Head of caudate nucleus (tissue), 42 donors: ENCODE data around the gene COL11A2.

Experiments
- DNase-seq, 42 donors: peaks; one replicate each; pipeline versions ENCODE4 v3.0.0 to v3.0.0-alpha.2; 2020 to 2021; ENCODE audit warnings: mixed read lengths in 7 of 42
- intact Hi-C: fragments of 100-400 bp; cut with DNase I; formaldehyde crosslinking; loops from one replicate; pipeline ENCODE4 v1.15.0; 2022

The COL11A2 gene

DNA sequence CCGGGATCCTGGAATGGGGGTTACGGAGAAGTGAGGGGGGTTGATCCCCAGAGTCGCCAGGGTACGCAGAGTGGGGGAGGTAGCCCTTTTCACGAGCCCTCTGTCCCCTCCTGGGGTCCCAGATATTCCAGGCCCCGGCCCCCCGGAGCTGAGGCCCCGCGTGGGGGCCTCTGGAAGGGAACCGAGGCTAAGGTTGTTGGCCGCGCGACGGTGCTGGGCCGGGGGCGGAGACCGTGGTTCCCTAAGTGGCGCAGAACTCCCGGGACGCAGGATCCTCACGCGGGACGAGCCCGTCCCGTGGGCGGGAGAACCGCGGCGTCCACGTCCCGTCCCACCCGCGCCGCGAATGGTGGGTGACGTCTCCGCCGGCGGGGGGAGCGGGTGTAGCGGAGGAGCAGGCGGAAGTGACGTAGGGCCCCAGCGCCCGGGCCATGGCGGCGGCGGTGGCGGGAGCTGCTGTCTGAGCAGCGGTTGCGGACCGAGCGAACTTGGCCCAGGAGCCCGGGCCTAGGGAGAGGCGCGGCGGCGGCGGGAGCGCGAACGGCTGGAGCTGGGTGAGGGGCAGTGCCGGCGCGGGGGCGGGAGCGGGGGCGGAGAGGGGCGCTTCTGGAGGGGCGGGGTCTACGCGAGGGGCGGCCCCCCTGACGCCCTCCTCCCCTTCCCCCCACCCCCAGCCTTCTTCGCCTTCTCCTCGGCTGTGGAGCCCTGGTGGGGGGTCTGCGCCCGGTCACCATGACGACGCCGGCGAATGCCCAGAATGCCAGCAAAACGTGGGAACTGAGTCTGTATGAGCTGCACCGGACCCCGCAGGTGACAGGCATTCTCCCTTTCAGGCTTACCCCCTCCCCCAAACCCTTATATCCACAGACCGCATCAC, 16.1 kb upstream of the COL11A2 start, which contains the start of gene RING1:
Gene RING1 (plus strand): TSS at position 410 of the 877 bp plus-strand sequence. CDS start 323 bp downstream, at position 733.
- DNase-seq = peak; percentile 73 to 96 (median 92)

DNA sequence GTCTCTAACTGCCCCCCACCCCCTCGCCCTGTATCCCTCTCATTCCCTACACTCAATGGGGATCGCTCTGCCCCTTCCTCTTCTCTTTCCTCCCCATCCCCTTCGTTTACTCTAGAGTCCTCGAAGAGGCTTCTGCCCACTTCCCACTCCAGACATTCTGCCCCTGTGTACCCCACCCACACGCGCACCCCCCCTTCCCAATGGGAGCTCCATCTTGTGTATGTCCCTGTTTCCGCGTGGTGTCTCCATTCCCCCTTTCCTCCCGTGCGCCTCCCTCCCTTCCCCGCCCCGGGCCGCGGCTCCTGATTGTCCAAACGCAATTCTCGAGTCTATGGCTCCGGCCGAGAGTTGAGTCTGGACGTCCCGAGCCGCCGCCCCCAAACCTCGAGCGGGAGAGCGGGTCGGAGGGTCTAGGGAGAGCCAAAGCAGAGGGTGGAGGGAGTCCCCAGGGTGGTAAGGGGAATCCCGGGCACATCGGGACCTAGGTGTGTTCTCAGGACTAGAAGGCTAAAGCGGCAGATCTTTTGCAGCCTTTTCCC, 15.4 kb upstream of the COL11A2 start:
- peak in 22 of 42 donors; percentile 26 to 67 (median 42) for DNase-seq
- intact Hi-C loops = loop anchor here (10.0 kb wide), 2 partner anchors 207 to 233 kb away; partner anchors contain the start of genes CUTA and PHF1

More for the DNA sequence above, 16.1 kb upstream of the COL11A2 start, which contains the start of gene RING1:
- intact Hi-C loops = loop anchor here (10.0 kb wide), 2 partner anchors 206 to 234 kb away; partner anchors contain the start of genes CUTA and PHF1

DNA sequence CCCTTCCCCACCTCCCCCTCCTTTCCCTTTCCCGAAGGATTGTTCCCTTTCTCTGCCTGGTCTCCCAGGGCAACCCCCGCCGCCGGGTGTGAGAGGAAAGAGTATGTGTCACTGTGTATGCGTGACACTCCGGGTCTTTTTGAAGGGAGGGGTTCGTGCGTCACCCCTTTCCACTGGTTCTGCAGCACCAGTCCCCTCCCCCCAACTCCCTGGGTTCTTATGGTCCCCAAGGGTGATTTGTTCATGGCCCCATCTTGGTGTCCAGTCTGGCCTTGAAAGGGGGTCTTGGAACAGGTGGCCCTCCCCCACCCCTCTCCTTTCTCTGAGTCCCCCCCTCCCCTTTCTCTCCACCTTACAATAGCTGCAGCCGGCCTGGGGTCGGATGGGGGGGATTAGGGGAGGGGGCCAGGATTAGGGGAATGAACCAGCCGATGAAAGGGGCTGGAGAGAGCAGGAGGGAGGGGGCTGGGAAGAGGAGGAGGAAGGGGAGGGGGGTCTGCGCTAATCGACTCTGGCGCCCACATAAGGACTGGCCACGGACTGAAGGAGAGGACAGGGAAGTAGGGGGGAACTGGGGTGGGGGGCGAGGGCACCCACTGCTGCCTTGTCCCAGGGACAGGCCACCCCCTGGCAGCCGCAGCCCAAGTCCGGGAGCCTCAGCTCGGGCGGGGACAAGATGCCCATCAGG, 14.7 kb upstream of the COL11A2 start:
- peak in 24 of 42 donors; percentile 25 to 80 (median 48) for DNase-seq
- intact Hi-C loops = loop anchor here (10.0 kb wide), 2 partner anchors 208 to 232 kb away; partner anchors contain the start of genes CUTA and PHF1

DNA sequence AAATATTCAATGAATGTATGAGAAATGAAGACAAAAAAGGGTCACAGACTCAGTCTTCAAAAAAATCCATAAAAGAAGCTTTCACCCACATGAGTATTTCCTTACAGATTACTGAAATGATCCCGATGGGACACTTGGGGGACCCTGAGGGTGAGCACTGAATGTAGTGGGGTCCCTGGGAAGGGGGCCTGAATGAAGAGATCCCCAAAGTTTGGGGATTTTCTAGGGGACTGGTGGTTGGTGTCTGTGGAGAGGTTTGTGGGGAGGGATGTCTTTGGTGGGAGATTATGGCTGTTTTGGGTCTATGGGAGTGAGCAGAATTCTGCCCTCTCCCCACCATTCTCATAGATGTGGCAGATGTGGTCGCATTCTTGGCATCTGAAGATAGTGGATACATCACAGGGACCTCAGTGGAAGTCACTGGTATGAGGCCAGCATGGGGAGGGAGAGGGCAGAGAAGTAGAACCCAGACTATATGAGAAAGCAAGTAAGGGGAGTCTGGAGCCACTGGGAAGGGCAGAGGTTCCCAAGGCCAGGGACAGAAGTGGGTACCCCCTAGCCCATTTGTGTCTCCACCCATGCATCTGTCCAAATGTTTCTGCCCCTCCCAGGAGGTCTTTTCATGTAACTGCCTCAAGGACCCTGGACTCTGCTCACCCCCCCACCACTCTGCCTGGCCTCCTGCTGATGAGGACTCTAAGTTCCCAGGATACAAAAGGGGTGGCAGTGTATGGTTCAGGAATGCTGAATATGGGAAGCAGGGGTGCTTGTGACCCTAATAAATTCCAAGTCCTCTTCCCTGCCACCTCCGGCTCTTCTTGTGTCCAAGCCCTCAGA, 14.0 kb upstream of the COL11A2 start:
- intact Hi-C loops = loop anchor here (10.0 kb wide), 2 partner anchors 209 to 231 kb away; partner anchors contain the start of genes CUTA and PHF1
- no peak for DNase-seq

DNA sequence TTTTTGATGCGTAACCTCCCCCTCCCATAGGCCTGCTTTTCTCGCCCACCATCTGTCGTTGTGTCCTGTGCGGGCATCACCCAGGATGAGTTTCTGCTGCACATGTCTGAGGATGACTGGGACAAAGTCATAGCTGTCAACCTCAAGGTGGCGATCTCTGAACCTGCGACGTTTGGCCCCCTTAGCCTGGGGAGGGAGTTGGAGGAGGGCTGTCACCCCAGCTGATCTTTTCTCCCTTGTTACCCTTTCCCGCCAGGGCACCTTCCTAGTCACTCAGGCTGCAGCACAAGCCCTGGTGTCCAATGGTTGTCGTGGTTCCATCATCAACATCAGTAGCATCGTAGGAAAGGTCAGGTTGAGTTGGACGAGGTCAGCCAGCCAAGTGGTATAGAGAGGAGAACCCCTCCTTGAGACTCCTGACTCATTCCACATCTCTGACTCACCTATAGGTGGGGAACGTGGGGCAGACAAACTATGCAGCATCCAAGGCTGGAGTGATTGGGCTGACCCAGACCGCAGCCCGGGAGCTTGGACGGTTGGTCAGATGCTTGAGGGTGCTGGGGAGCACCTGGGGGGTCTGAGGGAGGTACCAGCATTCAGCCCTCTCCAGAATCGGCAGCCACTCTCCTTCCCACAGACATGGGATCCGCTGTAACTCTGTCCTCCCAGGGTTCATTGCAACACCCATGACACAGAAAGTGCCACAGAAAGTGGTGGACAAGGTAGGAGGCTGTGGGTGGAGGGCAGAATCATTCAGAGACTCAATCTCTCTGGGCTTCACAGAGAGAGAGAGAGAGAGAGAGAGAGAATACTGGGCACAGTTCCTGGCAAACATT, 13.1 kb upstream of the COL11A2 start:
- no peak for DNase-seq
- intact Hi-C loops = loop anchor here (10.0 kb wide), 2 partner anchors 209 to 231 kb away; partner anchors contain the start of genes CUTA and PHF1

DNA sequence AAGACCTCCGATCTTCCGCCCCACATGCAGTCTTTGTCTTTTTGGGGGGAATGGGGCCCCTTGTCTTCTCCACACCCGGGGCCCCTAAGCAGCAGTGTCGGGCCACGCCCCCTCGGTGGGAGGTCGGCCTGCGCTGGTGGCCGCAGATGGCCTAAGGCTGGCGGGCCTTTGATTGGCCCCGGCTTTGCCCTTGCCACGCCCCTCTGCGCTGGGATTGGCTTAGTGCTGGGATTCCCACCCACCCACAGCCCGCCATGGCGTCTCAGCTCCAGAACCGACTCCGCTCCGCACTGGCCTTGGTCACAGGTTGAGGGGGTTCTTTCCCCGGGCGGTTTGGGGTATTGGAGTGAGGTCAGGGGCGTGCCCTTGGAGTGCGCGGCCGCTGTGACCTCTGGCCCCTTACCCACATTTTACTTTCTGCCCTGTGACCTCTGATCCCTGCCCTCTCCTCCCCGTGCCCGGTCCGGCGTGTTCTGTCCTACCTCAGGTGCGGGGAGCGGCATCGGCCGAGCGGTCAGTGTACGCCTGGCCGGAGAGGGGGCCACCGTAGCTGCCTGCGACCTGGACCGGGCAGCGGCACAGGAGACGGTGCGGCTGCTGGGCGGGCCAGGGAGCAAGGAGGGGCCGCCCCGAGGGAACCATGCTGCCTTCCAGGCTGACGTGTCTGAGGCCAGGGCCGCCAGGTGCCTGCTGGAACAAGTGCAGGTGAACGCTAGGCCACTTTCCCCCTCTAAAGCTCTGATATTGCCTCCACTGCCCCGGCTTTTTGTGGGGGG, 12.3 kb upstream of the COL11A2 start, which contains the start of gene HSD17B8:
Gene HSD17B8 (plus strand): TSS at position 241 of the 776 bp plus-strand sequence. CDS start 14 bp downstream, at position 255.
- intact Hi-C loops = loop anchor here (5.0 to 10.0 kb wide), 3 partner anchors 43 to 230 kb away; partner anchors contain the start of genes CUTA and PHF1

DNA sequence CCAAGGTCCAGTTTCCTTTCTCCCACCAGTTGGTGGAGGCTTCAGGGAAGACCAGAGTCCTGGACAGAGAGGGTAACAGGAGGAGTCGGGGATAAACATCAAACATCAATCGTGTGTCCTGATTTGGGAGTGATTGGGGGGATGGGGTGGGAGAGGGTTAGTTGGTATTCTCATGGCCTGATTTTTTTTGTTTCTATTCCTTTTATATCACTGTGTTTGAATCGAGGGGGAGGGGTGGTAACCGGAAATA, 11.8 kb upstream of the COL11A2 start:
- intact Hi-C loops = loop anchor here (5.0 to 10.0 kb wide), 3 partner anchors 43 to 229 kb away; partner anchors contain the start of genes CUTA and PHF1
- no peak for DNase-seq

More for the DNA sequence above, 12.3 kb upstream of the COL11A2 start, which contains the start of gene HSD17B8:
- peak; percentile 94 to 99 (median 97) for DNase-seq

DNA sequence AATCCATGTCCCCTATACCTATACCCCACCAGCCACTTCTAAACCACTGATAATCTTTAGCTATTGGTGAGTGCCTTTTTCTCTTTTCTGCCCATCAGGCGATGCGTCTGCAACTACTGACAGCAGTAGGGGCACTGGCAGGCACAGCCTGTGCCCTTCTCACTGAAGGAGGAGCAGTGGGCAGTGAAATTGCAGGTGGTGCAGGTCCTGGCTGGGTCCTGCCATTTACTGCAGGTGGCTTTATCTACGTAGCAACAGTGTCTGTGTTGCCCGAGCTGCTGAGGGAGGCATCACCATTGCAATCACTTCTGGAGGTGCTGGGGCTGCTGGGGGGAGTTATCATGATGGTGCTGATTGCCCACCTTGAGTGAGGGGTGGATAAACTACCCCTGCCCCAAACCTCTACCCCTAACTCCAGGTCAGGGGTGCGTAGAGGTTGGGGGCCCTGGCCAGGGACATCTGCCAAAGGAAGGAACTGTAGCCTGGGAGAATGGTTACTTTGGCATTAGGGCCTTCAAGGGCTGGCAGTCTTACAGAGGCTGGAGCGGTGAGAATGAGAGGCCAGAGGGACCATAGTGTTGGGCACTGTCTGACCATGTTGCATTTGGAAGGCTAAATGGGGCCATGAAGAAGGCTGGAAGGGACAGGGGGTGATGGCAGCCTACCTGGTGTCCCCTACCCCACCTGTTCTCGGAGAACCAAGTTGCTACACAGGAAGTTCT, 11.3 kb upstream of the COL11A2 start:
- no peak for DNase-seq
- intact Hi-C loops = loop anchor here (5.0 to 10.0 kb wide), 3 partner anchors 44 to 229 kb away; partner anchors contain the start of genes CUTA and PHF1

DNA sequence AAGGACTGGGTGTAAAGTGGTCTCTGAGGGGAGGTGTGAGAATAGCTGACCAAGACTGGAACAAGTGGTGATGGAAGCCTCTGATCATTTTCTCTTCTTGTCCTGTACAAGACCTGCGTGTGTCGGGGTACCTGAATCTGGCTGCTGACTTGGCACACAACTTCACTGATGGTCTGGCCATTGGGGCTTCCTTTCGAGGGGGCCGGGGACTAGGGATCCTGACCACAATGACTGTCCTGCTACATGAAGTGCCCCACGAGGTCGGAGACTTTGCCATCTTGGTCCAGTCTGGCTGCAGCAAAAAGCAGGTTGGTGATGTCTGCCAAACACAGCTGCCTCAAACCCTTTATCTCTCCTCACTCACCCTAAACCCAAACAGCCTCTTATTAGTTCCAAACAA, 10.5 kb upstream of the COL11A2 start:
- no peak for DNase-seq
- intact Hi-C loops = loop anchor here (5.0 to 10.0 kb wide), 3 partner anchors 45 to 228 kb away; partner anchors contain the start of genes CUTA and PHF1

DNA sequence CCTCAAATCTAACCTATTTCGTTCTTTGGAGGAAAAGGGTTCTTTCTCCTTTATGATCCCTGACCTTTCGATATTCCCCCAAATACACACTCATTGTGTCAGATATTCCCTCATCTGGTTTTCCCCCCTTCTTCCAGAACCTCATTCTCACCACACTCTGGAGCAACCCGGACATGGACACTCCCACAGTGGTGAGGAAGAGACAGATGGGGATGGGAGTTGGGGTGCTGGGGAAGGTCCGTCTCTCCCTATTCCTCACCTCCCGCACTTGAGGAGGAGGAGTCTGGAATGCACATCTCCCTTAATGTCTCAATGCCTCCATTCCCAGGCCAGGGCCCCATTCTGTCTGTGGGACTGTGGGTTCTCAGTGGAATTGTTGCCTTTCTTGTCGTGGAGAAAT, 9.7 kb upstream of the COL11A2 start:
- no peak for DNase-seq
- intact Hi-C loops = loop anchor here (5.0 to 10.0 kb wide), 3 partner anchors 45 to 227 kb away; partner anchors contain the start of genes CUTA and PHF1

DNA sequence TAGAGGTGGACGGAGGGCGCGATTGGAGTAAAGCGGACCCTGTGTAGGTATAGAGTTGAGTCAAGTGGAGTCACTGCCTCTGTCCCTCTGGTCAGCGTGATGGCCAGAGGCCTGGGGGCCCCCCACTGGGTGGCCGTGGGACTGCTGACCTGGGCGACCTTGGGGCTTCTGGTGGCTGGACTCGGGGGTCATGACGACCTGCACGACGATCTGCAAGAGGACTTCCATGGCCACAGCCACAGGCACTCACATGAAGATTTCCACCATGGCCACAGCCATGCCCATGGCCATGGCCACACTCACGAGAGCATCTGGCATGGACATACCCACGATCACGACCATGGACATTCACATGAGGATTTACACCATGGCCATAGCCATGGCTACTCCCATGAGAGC, 8.9 kb upstream of the COL11A2 start:
- no peak for DNase-seq
- intact Hi-C loops = loop anchor here (5.0 to 10.0 kb wide), 3 partner anchors 46 to 226 kb away; partner anchors contain the start of genes CUTA and PHF1

DNA sequence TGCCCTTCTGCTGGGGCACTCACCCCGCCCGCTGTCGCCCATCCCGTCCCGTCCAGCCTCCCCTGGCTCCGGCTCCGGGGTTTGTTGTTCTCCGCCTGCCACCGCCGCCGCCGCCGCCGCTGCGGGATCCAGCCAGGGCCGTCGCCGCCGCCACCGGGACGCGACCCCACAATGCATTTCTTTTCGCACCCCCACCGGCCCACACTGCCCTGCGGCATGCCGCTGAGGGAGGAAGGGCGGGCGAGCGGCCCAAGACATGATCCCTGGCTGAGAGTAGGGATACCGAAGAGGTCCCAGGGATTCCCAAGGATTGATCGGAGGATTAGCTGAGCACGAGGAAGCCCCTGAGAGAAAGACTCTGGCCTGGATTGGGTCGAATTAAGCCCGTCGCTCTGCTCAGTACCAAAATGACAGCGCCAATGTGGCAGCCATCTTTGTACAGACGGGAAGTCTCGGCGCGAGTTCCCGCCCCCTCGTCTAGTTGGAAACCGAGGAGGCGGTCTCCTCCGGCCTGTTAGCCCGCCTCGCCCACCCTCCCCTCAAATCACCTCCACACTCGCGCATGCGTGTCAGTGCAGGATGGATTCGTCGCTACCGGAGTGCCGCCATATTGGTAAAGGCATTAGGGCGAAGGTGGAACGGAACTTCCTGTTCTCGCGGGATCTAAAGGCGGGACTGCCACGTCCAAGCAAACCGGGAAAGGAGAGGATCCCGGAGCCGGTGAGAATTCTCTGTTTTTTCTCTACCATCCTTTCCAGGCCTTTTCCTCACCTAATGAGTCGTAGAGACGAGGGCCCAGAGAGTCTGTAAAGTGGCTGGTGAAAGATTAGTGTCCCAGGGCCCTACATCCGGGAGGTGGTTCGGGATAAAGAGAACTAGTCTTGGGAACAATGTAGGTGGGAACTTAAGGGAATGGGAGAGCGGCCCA, 8.2 kb upstream of the COL11A2 start, which contains the start of the genes RXRB and SLC39A7:
Gene RXRB (minus strand): TSS at position 447 of the 928 bp plus-strand sequence. CDS start 189 bp downstream, at position 258.
Gene SLC39A7 (plus strand): TSS at position 649 of the 928 bp plus-strand sequence. CDS start 379 bp downstream, outside the sequence.
- intact Hi-C loops = loop anchor here (5.0 to 10.0 kb wide), 3 partner anchors 47 to 226 kb away; partner anchors contain the start of genes CUTA and PHF1

DNA sequence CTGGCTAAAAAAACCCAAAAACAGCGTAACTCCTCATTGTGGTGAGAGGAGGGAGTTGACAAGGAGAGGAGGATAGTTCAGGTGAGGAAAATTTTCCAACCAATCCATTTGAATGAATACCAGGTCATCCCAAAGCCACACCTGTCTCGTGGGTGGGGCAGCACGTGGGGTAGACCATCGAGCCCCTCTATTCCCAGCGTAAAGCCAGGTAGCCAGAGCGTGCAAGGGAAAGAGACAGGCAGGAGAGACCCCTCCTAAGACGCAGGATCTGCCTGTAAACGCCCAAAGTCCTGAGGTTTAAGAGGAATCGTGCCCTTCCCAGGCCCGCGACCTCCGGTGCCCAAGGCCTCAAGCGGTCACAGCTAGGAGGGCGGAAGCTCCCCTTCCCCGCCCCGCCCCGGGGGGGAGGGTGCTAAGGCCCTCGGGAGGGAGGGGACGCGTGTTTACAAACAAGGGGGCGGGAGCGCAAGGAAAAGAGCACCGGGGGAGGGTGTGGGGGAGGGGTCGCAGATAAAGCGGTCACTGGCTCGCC, 7.5 kb upstream of the COL11A2 start:
- DNase-seq = peak in 3 of 42 donors; percentile 42 to 73 (median 49)
- intact Hi-C loops = loop anchor here (5.0 to 10.0 kb wide), 4 partner anchors 37 to 225 kb away; partner anchors contain the start of genes CUTA and PHF1

More for the DNA sequence above, 8.2 kb upstream of the COL11A2 start, which contains the start of the genes RXRB and SLC39A7:
- DNase-seq = peak; percentile 95 to 99 (median 98)
